ENCODE data around the gene GRB10.

GRB10 gene

GRCh38 chr7:50660830-50661175 lies 121.9 kb downstream of the GRB10 start:
- H3K27me3 Mint-ChIP-seq (ENCODE audit: low read depth) = no peaks in the 10 kb centered on the region
- H3K4me3 Mint-ChIP-seq = no peak overlapping the region

DNA sequence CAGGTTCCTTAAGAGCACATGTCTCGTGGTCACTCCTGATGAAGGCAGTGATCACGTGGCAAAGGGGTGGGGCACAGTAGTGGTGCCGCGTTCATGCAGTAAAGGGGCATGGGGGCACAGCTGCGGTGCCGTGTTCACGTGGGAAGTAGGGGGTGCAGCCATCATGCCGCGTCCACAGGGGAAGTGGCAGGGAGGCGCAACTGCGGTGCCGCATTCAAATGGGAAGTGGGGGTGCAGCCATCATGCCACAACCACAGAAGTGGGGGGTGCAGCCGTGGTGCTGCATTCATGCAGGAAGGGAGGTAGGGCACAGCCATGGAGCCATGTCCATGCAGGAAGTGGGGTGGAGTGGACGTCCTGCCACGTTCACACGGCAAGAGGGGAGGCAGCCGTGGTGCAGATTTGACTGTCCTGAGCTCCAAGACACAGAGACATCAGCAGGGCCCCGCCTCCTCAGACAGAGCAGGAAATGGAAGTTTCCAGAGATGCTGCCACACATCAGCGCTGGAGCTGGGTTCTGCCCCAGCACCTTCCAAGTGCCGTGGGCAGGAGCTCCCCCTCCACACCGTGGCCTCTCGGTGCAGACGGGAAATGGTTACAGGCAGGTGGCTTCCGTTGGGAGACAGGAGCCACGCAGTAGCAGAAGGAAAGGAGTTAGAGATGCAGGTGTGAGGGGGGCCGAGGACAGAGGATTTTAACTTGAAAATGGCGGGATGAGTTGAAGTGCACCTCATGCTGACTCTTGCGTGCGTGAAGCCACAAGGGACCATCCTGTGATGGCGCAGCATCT lies 122.5 kb downstream of the GRB10 start:
- TF ChIP-seq, protein P1, sequence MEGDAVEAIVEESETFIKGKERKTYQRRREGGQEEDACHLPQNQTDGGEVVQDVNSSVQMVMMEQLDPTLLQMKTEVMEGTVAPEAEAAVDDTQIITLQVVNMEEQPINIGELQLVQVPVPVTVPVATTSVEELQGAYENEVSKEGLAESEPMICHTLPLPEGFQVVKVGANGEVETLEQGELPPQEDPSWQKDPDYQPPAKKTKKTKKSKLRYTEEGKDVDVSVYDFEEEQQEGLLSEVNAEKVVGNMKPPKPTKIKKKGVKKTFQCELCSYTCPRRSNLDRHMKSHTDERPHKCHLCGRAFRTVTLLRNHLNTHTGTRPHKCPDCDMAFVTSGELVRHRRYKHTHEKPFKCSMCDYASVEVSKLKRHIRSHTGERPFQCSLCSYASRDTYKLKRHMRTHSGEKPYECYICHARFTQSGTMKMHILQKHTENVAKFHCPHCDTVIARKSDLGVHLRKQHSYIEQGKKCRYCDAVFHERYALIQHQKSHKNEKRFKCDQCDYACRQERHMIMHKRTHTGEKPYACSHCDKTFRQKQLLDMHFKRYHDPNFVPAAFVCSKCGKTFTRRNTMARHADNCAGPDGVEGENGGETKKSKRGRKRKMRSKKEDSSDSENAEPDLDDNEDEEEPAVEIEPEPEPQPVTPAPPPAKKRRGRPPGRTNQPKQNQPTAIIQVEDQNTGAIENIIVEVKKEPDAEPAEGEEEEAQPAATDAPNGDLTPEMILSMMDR (IDR thresholded peaks at IDR 0.05; ENCODE audit: unreplicated experiment in 3 of 3) = no peak
- no peak overlapping the region for H3K4me3 Mint-ChIP-seq
- H3K36me3 Mint-ChIP-seq (ENCODE audit: low read depth) = peaks cover 17% of the 10 kb centered on the region
- no peaks in the 10 kb centered on the region for H3K9me3 Mint-ChIP-seq
- H3K27me3 Mint-ChIP-seq (ENCODE audit: low read depth) = no peaks in the 10 kb centered on the region
- H3K4me1 Mint-ChIP-seq = peaks cover 9% of the 10 kb centered on the region
- H3K27ac Mint-ChIP-seq = no peak overlapping the region

More at GRCh38 chr7:50660830-50661175, 121.9 kb downstream of the GRB10 start:
- H3K36me3 Mint-ChIP-seq (ENCODE audit: low read depth) = peaks cover 17% of the 10 kb centered on the region
- no peak overlapping the region for H3K27ac Mint-ChIP-seq
- no peaks in the 10 kb centered on the region for H3K9me3 Mint-ChIP-seq
- H3K4me1 Mint-ChIP-seq = peaks cover 9% of the 10 kb centered on the region
- TF ChIP-seq, protein P1 (IDR thresholded peaks at IDR 0.05; ENCODE audit: unreplicated experiment in 3 of 3) = no peak

DNA sequence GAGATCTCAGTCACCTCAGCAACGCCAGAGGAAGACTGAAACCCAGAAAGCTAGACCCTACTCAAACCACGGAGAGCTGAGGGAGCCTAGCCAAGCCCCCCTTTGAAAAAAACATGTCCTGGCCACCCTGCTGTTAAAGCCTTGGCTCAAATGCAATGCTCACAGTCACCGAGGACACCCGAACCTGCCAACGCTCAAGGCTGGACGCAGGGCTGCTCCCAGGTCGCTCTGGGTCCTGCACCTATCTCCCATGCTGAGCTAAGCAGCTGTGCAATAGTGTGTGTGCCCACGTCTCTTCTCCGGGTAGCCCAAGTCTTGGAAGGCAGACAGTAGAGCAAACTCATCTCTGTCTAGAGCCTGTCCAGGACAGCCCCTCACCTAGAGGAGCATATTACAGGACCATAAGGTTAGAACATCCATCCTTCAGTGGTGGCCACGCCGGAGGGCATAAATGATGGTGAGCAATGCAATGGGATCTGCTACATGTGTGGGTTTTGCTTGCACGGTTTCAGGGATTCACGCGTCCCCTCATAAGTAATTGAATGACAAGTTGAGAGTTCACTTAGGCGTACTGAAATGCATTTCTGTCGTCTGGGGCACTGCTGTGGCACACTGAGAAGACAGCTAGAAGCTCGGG lies 123.2 kb downstream of the GRB10 start:
- H3K27ac Mint-ChIP-seq = no peak overlapping the region
- H3K9me3 Mint-ChIP-seq = no peaks in the 10 kb centered on the region
- peaks cover 9% of the 10 kb centered on the region for H3K4me1 Mint-ChIP-seq
- TF ChIP-seq, protein P1 (IDR thresholded peaks at IDR 0.05; ENCODE audit: unreplicated experiment in 3 of 3) = no peak
- H3K36me3 Mint-ChIP-seq (ENCODE audit: low read depth) = peaks cover 17% of the 10 kb centered on the region
- H3K27me3 Mint-ChIP-seq (ENCODE audit: low read depth) = no peaks in the 10 kb centered on the region
- H3K4me3 Mint-ChIP-seq = no peak overlapping the region

DNA sequence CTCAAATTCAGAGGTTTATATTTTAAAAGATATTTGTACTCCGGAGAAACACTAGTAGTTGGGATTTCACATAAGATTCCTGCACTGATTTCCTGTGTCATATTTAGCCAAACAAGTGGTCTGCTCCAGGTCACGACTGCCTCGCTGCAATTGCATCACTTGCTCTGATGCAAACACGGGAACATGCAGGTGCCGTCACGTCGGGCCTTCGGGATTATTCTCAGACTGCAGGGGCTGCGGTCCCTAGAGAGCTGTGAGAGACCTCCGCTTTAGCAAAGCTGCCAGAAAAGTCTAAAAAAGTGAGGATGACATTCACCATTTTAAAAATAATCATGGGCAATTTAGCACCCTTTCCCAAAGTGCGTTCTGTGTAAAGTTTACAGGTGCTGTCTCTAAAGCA lies 124.0 kb downstream of the GRB10 start:
- Mint-ChIP-seq H3K9me3 (no peaks in the 10 kb centered on the region), H3K36me3 (ENCODE audit: low read depth) (peaks cover 17% of the 10 kb centered on the region), H3K4me3 (no peak overlapping the region), H3K27ac (no peak overlapping the region), H3K27me3 (ENCODE audit: low read depth) (no peaks in the 10 kb centered on the region), H3K4me1 (peaks cover 9% of the 10 kb centered on the region)
- TF ChIP-seq, protein P1 (IDR thresholded peaks at IDR 0.05; ENCODE audit: unreplicated experiment in 3 of 3) = no peak

GRCh38 chr7:50657912-50658311 lies 124.8 kb downstream of the GRB10 start:
- no peaks in the 10 kb centered on the region for H3K9me3 Mint-ChIP-seq

More at GRCh38 chr7:50657912-50658311, 124.8 kb downstream of the GRB10 start:
- Mint-ChIP-seq H3K36me3 (ENCODE audit: low read depth) (peaks cover 17% of the 10 kb centered on the region), H3K27ac (no peak overlapping the region), H3K4me1 (peaks cover 9% of the 10 kb centered on the region), H3K4me3 (no peak overlapping the region), H3K27me3 (ENCODE audit: low read depth) (no peaks in the 10 kb centered on the region)
- TF ChIP-seq, protein P1 (IDR thresholded peaks at IDR 0.05; ENCODE audit: unreplicated experiment in 3 of 3) = no peak

Measured in nephron (organoid).